Measurements from ENCODE around the gene HPCAL1. TPM values are rescaled to one million over a fixed set of nuclear protein-coding genes. Genes with fewer than 3 reads are reported as not detected.

The HPCAL1 gene
- total and polyA plus RNA-seq, 10 of the 15 experiments (the other 5 are each of a cell fraction or from before 2014, with no cell fraction given), result 0.40 to 12.8 (median 7.9) TPM

DNA sequence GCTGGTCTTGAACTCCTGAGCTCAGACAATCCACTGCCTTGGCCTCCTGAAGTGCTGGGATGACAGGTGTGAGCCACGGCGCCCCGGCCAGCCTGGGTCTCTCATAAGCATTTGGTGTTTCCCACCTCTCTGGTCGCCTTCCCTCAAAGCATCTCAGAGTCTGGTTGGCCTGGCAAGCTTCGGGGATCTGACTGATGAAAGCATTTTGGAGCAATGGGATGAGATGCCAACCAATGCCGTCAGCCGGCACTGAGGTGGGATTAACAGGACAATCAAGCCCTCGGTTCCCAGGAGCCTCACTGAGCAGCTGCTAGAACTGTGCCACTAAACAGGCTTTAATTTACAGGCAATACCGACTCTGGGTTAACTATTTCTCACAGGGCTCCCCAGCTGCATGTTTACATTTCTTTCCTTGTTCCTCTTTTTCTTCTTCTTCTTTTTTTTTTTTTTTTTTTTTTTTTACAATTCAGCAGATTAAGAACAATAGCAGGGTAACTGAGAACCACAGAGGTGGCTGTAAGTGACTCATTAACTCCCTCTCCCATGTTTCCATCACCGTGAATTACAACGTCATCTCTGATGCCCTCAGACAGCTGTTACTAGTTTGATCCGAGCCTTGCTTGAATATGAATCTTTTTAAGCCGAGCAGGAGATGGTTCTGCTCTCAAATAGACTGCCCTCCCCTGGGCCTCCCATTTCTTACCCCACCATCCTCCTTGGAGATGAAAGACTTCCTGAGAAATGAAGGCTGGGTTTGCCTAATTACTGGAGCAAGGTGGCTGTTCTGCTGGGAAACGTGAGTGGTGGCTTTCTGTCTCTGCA lies 107.5 kb downstream of the HPCAL1 start (continued):
- TF ChIP-seq WRNIP1 (IDR thresholded peaks at IDR 0.05; ENCODE audit: borderline replicate concordance, low read depth, low read length) (0 out of 2 replicates have a peak, but pooled peaks have one; percentile 23), RFX5 (IDR thresholded peaks at IDR 0.05; ENCODE audit: low read depth, low read length) (no peak), JUNB (IDR thresholded peaks at IDR 0.05) (peak; percentile 50; the same call in 1 of the 2 replicates), CREM (IDR thresholded peaks at IDR 0.05; ENCODE audit: low read depth) (peak; percentile 77), PBX3 (IDR thresholded peaks at IDR 0.05; ENCODE audit: insufficient replicate concordance, low read depth, low read length) (no peak), SMC3 (IDR thresholded peaks at IDR 0.05; ENCODE audit: borderline replicate concordance, low read length) (no peak), CEBPB (IDR thresholded peaks at IDR 0.05; ENCODE audit: borderline replicate concordance in 1 of 2, low read depth in 2 of 2, low read length in 2 of 2) (no peak), MTA2 (IDR thresholded peaks at IDR 0.05; ENCODE audit: low read depth) (peak; percentile 92), EGR1 (IDR thresholded peaks at IDR 0.05; ENCODE audit: borderline replicate concordance in 1 of 2, low read depth in 2 of 2, low read length in 2 of 2) (no peak), CBFB (IDR thresholded peaks at IDR 0.05; ENCODE audit: low read depth) (no peak), BCL11A (IDR thresholded peaks at IDR 0.05; ENCODE audit: low read depth, low read length) (0 out of 2 replicates have a peak, but pooled peaks have one; percentile 40), RAD51 (IDR thresholded peaks at IDR 0.05) (peak; percentile 33; the same call in 1 of the 2 replicates), ZBED1 (IDR thresholded peaks at IDR 0.05; ENCODE audit: borderline replicate concordance) (no peak), RB1 (IDR thresholded peaks at IDR 0.05; ENCODE audit: borderline replicate concordance) (no peak), BMI1 (IDR thresholded peaks at IDR 0.05; ENCODE audit: borderline replicate concordance) (no peak), CBX3 (IDR thresholded peaks at IDR 0.05; ENCODE audit: borderline replicate concordance, low read depth) (no peak), ZNF384 (IDR thresholded peaks at IDR 0.05; ENCODE audit: borderline replicate concordance, low read depth, low read length) (peak; percentile 99), ATF2 (IDR thresholded peaks at IDR 0.05; ENCODE audit: low read length) (peak; percentile 82), GABPA (IDR thresholded peaks at IDR 0.05; ENCODE audit: low read depth) (no peak), SKIL (IDR thresholded peaks at IDR 0.05; ENCODE audit: low read depth, poor library complexity, severe bottlenecking) (peak; percentile 71), PAX8 (IDR thresholded peaks at IDR 0.05) (no peak), CHD4 (IDR thresholded peaks at IDR 0.05) (no peak), MYC (IDR thresholded peaks at IDR 0.05; ENCODE audit: insufficient read depth, insufficient read length, insufficient replicate concordance, low read length, severe bottlenecking) (no peak), DPF2 (IDR thresholded peaks at IDR 0.05) (peak; percentile 73), IKZF2 (IDR thresholded peaks at IDR 0.05) (peak; percentile 90 to 91)
- TF ChIP-seq, protein P1, sequence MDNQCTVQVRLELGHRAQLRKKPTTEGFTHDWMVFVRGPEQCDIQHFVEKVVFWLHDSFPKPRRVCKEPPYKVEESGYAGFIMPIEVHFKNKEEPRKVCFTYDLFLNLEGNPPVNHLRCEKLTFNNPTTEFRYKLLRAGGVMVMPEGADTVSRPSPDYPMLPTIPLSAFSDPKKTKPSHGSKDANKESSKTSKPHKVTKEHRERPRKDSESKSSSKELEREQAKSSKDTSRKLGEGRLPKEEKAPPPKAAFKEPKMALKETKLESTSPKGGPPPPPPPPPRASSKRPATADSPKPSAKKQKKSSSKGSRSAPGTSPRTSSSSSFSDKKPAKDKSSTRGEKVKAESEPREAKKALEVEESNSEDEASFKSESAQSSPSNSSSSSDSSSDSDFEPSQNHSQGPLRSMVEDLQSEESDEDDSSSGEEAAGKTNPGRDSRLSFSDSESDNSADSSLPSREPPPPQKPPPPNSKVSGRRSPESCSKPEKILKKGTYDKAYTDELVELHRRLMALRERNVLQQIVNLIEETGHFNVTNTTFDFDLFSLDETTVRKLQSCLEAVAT (IDR thresholded peaks at IDR 0.05), result peak; percentile 86
